UCSD-AML1 (cell line): Measurements from ENCODE around the gene TNFRSF25.
"Not testable (repeated sequence)": the region's sequence is repeated elsewhere in the genome, so short reads cannot be mapped to it uniquely, and the experiment has no call there.

Source experiments
- DNase-seq: peaks from one replicate; lab custom pipeline; 2025; ENCODE audit not compliant: unreplicated experiment; lab: John Stamatoyannopoulos, UW

TNFRSF25 gene

GRCh38 chr1:6470132-6471085 lies 4.4 kb upstream of the TNFRSF25 start:
- no peak for DNase-seq

- no peak for DNase-seq
These were observed 2.9 kb upstream of the TNFRSF25 start for GRCh38 chr1:6468729-6469461.

GRCh38 chr1:6467744-6468688 lies 2.0 kb upstream of the TNFRSF25 start:
- no peak for DNase-seq

- DNase-seq = no peak
These were observed 1.3 kb upstream of the TNFRSF25 start for GRCh38 chr1:6467224-6467623.

GRCh38 chr1:6466751-6467150 lies 778 bp upstream of the TNFRSF25 start:
- DNase-seq = no peak

- DNase-seq = peak; percentile 56
These were observed 440 bp downstream of the TNFRSF25 start for GRCh38 chr1:6465461-6466005.

GRCh38 chr1:6464915-6465314 lies 1.1 kb downstream of the TNFRSF25 start:
- DNase-seq = no peak

- DNase-seq = no peak
These were observed 1.5 kb downstream of the TNFRSF25 start for GRCh38 chr1:6464514-6464836.

GRCh38 chr1:6463120-6463412 lies 2.9 kb downstream of the TNFRSF25 start:
- no peak for DNase-seq

GRCh38 chr1:6462412-6463119 lies 3.4 kb downstream of the TNFRSF25 start:
- DNase-seq = no peak

GRCh38 chr1:6461538-6462411 lies 4.2 kb downstream of the TNFRSF25 start:
- DNase-seq = no peak

- no peak for DNase-seq
These were observed 4.9 kb downstream of the TNFRSF25 start for GRCh38 chr1:6461051-6461530.

- DNase-seq = peak; percentile 66
These were observed 5.5 kb downstream of the TNFRSF25 start for GRCh38 chr1:6460301-6461050.

- peak; percentile 62 for DNase-seq
These were observed 6.1 kb downstream of the TNFRSF25 start for GRCh38 chr1:6459850-6460265.

- DNase-seq = no peak
These were observed 9.0 kb downstream of the TNFRSF25 start for GRCh38 chr1:6456800-6457466.

GRCh38 chr1:6455752-6456520 lies 10.0 kb downstream of the TNFRSF25 start:
- not testable (repeated sequence) for DNase-seq
